ENCODE results near the gene MRO. TPM values are rescaled to one million over a fixed set of nuclear protein-coding genes. Genes with fewer than 3 reads are reported as not detected.

Gene MRO
- total and polyA plus RNA-seq, 12 donors = 0.67 to 9.4 (median 3.3) TPM

DNA sequence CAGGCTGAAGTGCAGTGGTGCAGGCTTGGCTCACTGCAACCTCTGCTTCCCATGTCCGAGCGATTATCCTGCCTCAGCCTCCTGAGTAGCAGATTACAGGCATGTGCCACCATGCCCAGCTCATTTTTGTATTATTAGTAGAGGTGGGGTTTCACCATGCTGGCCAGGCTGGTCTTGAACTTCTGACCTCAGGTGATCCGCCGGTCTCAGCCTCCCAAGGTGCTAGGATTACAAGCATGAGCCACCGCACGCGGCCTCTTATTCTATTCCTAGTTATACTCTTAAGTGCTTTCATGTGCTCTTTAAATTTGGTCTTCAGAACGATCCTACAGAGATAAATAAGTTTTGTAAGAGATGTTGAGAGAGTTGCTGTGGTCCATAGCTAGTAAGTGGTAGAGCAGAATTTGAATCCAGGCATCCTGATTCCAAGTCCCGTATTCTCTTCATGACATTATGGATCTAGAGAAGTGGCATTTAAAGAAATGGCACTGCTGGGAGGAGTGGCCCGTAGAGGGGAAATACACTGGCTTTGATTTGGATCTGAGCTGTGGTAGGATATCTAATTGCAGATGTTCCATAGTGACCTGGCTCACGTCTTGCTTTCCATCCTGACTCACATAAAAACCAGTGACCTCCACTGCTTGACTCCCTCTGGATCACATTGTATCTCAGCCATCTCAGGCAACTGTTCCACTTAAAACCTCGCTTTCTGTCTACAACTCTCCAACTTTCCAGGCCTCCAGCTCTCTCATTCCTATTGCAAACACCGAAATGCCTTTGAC lies 36.4 kb upstream of the MRO start:
- no peak overlapping the region for H3K27ac ChIP-seq
- no peak overlapping the region for H3K4me3 ChIP-seq
- H3K4me1 ChIP-seq (replicated peaks in 1 of 2) = peaks cover 0 to 10% of the 10 kb centered on the region in 2 donors
- no peak for DNase-seq
- H3K27me3 ChIP-seq = no peaks in the 10 kb centered on the region
- TF ChIP-seq, protein P1, sequence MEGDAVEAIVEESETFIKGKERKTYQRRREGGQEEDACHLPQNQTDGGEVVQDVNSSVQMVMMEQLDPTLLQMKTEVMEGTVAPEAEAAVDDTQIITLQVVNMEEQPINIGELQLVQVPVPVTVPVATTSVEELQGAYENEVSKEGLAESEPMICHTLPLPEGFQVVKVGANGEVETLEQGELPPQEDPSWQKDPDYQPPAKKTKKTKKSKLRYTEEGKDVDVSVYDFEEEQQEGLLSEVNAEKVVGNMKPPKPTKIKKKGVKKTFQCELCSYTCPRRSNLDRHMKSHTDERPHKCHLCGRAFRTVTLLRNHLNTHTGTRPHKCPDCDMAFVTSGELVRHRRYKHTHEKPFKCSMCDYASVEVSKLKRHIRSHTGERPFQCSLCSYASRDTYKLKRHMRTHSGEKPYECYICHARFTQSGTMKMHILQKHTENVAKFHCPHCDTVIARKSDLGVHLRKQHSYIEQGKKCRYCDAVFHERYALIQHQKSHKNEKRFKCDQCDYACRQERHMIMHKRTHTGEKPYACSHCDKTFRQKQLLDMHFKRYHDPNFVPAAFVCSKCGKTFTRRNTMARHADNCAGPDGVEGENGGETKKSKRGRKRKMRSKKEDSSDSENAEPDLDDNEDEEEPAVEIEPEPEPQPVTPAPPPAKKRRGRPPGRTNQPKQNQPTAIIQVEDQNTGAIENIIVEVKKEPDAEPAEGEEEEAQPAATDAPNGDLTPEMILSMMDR (IDR thresholded peaks at IDR 0.05) = no peak
- TF ChIP-seq POLR2A (IDR thresholded peaks at IDR 0.05) = no peak
- no peaks in the 10 kb centered on the region for H3K36me3 ChIP-seq (replicated peaks in 1 of 2)
- no peaks in the 10 kb centered on the region for H3K9me3 ChIP-seq (replicated peaks in 1 of 3)
- intact Hi-C loops (cut with DNase I) = no loop called here
- 90 to 93% (median 92%) methylated on average over 13 of the region's 13 CpGs for WGBS, 4 donors

DNA sequence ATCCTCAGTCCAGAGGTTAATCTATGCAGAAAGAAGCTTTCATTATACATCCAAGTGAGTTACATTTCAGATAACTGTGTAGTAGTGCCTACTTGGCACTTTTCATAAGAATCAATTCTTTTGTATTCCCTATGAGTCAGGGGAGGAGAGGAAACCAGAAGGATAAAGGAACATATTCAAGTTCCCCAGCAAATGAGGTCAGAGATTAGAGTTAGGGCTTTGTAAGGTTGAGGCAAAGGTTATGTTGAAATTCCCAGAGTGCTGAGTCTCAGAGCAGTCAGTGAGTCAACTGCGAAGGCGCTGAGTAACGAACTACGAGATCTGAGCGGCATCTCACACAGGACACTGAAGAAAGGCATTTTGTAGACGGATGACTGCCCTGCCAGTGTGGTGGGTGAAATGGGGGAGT lies 34.1 kb upstream of the MRO start:
- no peaks in the 10 kb centered on the region for H3K27me3 ChIP-seq
- 72 to 79% (median 73%) methylated on average over 6 of the region's 6 CpGs for WGBS, 4 donors
- no peak overlapping the region for H3K4me3 ChIP-seq
- H3K27ac ChIP-seq = peak overlapping the region; percentile 24 to 86 (median 46)
- H3K9me3 ChIP-seq (replicated peaks in 1 of 3) = no peaks in the 10 kb centered on the region
- peak in 6 of 7 donors; percentile 38 to 62 (median 54) for DNase-seq
- TF ChIP-seq, protein P1 (IDR thresholded peaks at IDR 0.05) = no peak
- TF ChIP-seq POLR2A (IDR thresholded peaks at IDR 0.05) = no peak
- intact Hi-C loops (cut with DNase I) = no loop called here
- peaks cover 0 to 10% of the 10 kb centered on the region in 2 donors for H3K4me1 ChIP-seq (replicated peaks in 1 of 2)
- no peaks in the 10 kb centered on the region for H3K36me3 ChIP-seq (replicated peaks in 1 of 2)

DNA sequence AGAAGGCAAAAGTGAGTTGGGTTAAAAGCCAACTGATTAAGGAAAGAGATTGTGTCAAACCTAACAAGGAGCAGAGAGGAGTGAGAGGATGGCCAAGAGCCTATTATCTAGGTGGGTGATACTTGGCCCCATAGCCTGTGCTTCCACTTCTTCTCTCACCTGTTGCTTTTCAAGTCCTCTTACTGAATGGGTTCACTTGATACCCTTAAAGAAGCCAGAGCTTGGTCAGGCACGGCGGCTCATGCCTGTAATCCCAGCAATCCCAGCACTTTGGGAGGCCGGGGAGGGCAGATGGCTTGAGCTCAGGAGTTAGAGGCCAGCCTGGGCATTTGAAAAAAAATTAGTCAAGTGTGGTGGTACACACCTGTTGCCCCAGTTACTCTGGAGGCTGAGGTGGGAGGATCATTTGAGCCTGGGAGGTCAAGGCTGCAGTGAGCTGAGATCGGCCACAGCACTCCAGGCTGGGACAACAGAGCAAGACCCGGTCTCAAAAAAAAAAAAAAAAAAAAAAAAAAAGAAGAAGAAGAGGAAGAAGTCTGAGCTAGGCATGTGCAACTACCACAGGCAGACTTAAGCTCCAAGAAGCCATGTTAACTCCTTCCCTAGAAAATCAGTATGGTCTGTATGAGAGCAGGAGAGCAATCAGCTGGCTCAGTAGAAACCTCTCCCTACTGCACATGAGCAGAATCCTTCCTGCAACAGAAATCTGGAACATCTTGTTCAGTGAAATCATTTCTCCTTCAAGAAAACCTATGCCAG lies 30.7 kb upstream of the MRO start:
- Histone ChIP-seq H3K4me3 (no peak overlapping the region), H3K27me3 (no peaks in the 10 kb centered on the region), H3K36me3 (replicated peaks in 1 of 2) (no peaks in the 10 kb centered on the region), H3K9me3 (replicated peaks in 1 of 3) (no peaks in the 10 kb centered on the region), H3K27ac (peak overlapping the region in 1 of 5 donors; percentile 69), H3K4me1 (replicated peaks in 1 of 2) (peaks cover 0 to 14% of the 10 kb centered on the region in 2 donors)
- DNase-seq = no peak
- intact Hi-C loops (cut with DNase I) = no loop called here
- WGBS, 4 donors = 86 to 94% (median 87%) methylated on average over 5 of the region's 5 CpGs
- no peak for TF ChIP-seq POLR2A (IDR thresholded peaks at IDR 0.05)
- TF ChIP-seq, protein P1 (IDR thresholded peaks at IDR 0.05) = no peak

DNA sequence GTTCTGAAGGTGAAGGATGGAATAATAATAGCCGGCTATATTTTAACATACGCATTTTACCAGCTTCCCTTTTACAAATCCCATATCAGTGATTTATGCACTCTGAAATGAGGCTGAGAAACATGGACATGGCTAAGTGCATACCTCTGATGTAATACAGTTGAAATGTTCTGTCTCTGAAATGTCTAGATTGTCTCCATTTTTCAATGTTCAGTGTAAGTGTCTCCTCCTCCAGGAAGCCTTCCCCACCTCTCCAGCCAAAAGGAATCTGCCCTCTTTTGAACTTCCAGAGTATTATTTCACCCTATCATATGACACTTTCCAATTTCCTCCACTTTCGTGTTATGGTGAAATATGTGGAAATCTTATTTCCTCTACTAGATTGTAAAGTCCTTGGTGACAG lies 29.6 kb upstream of the MRO start:
- intact Hi-C loops (cut with DNase I) = no loop called here

More for the DNA sequence above, 29.6 kb upstream of the MRO start:
- TF ChIP-seq, protein P1 (IDR thresholded peaks at IDR 0.05) = no peak
- no peak for TF ChIP-seq POLR2A (IDR thresholded peaks at IDR 0.05)
- H3K4me3 ChIP-seq = no peak overlapping the region
- peaks cover 0 to 18% of the 10 kb centered on the region in 2 donors for H3K4me1 ChIP-seq (replicated peaks in 1 of 2)
- no peaks in the 10 kb centered on the region for H3K27me3 ChIP-seq
- WGBS, 4 donors = 54 to 62% (median 58%) methylated on average over 3 of the region's 3 CpGs
- H3K27ac ChIP-seq = peak overlapping the region in 1 of 5 donors; percentile 69
- no peaks in the 10 kb centered on the region for H3K9me3 ChIP-seq (replicated peaks in 1 of 3)
- no peaks in the 10 kb centered on the region for H3K36me3 ChIP-seq (replicated peaks in 1 of 2)
- no peak for DNase-seq

Measured in adrenal gland (tissue), 12 donors.